Endodermal cell (in vitro differentiated cells): ENCODE data around the gene PLSCR4. TPM values are rescaled to one million over a fixed set of nuclear protein-coding genes. Genes with fewer than 3 reads are reported as not detected.
"Not testable (repeated sequence)": the region's sequence is repeated elsewhere in the genome, so short reads cannot be mapped to it uniquely, and the experiment has no call there.

Experiments
- DNase-seq: peaks from one replicate; pipeline ENCODE4 v3.0.0-alpha.2; 2017
- H3K27ac ChIP-seq: 2 replicates; pipeline ENCODE4 v1.5.1; 2013; ENCODE audit warnings: mild to moderate bottlenecking, low read depth, low read length, moderate library complexity
- H3K27me3 ChIP-seq: 2 replicates; pipeline ENCODE4 v1.6.1; 2013; ENCODE audit warnings: mild to moderate bottlenecking, low read length, moderate library complexity; ENCODE audit not compliant: insufficient read depth, control insufficient read depth, poor library complexity, severe bottlenecking
- H3K36me3 ChIP-seq: 2 replicates; pipeline ENCODE4 v1.7.0; 2013; ENCODE audit warnings: mild to moderate bottlenecking, low read length, moderate library complexity; ENCODE audit not compliant: control insufficient read depth, insufficient read depth
- H3K4me1 ChIP-seq: one replicate; pipeline ENCODE4 v1.7.0; 2013; ENCODE audit warnings: low read length; ENCODE audit not compliant: control insufficient read depth, insufficient read depth
- H3K4me3 ChIP-seq: 2 replicates; pipeline ENCODE4 v1.5.1; 2013; ENCODE audit warnings: mild to moderate bottlenecking, low read length, moderate library complexity
- H3K9ac ChIP-seq: 2 replicates; pipeline ENCODE4 v1.6.1; 2013; ENCODE audit warnings: mild to moderate bottlenecking, low read length, moderate library complexity; ENCODE audit not compliant: poor library complexity, severe bottlenecking; ENCODE audit errors: extremely low read depth
- H3K9me3 ChIP-seq: 2 replicates; pipeline ENCODE4 v1.6.1; 2013; ENCODE audit warnings: mild to moderate bottlenecking, low read length, moderate library complexity; ENCODE audit not compliant: control insufficient read depth
- H3K27ac Mint-ChIP-seq: 2 replicates; pipeline ENCODE4 v1.8.0; 2020; ENCODE audit warnings: mixed read lengths
- H3K27me3 Mint-ChIP-seq: 2 replicates; pipeline ENCODE4 v1.8.0; 2021; ENCODE audit warnings: mild to moderate bottlenecking, mixed read lengths; ENCODE audit not compliant: insufficient read depth
- H3K36me3 Mint-ChIP-seq: 2 replicates; pipeline ENCODE4 v1.8.0; 2020; ENCODE audit warnings: low read depth, mixed read lengths
- H3K4me1 Mint-ChIP-seq: 2 replicates; pipeline ENCODE4 v1.8.0; 2020; ENCODE audit warnings: mixed read lengths
- H3K4me3 Mint-ChIP-seq: 2 replicates; pipeline ENCODE4 v1.8.0; 2020; ENCODE audit warnings: mild to moderate bottlenecking, moderate library complexity, mixed read lengths
- H3K9me3 Mint-ChIP-seq: 2 replicates; pipeline ENCODE4 v1.8.0; 2020; ENCODE audit warnings: mild to moderate bottlenecking, mixed read lengths
- WGBS, 2 experiments: methylation state at CpG; one replicate each; pipeline versions ENCODE4 v1.1.5 to v1.1.7; 2013; ENCODE audit warnings: missing lambda C conversion rate in 2 of 2, mixed read lengths in 1 of 2; ENCODE audit not compliant: insufficient coverage in 1 of 2, insufficient read length in 1 of 2; 5-methylcytosine and 5-hydroxymethylcytosine counted together
- total RNA-seq, 2 donors: library from RNA; stranded (reverse); fragmentation: NEBNext Ultra II Directional in 1 of 2; extraction: Animal tissue kit (Norgen Biotek cat#: 25700) in 1 of 2; gene quantifications; 2 replicates in 1 of 2; 3 replicates in 1 of 2; pipeline ENCODE4 v1.2.1, GENCODE V29; 2021
- TF ChIP-seq, protein P1 (sequence below): fragments of 200-600 bp; sonication (generic); conservative IDR thresholded peaks from 2 replicates; pipeline ENCODE4 v1.5.0; 2021; ENCODE audit warnings: antibody characterized with exemption, mild to moderate bottlenecking

PLSCR4 gene
- total RNA-seq, 2 donors from 2014 or later = 9.3 to 12.3 TPM

DNA sequence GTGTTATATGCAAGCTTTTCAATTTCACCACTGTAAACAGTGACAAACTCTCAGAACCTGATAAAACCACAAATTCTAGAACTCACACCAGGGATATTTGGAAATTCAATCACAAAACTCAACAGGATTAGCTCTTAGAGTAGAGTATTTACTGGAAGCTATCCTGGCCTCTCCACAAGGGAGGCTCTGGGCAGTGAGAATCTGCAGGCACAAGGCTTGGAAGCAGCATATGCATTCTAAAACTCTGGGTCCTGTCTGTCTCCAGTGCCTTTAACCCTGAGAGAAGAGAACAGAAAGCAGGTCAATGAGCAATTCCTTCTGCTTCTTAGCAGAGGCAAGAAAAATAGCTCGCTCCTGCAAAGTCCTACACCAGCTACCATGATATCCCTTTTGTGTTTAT lies 23.4 kb downstream of the PLSCR4 start:
- TF ChIP-seq, protein P1, sequence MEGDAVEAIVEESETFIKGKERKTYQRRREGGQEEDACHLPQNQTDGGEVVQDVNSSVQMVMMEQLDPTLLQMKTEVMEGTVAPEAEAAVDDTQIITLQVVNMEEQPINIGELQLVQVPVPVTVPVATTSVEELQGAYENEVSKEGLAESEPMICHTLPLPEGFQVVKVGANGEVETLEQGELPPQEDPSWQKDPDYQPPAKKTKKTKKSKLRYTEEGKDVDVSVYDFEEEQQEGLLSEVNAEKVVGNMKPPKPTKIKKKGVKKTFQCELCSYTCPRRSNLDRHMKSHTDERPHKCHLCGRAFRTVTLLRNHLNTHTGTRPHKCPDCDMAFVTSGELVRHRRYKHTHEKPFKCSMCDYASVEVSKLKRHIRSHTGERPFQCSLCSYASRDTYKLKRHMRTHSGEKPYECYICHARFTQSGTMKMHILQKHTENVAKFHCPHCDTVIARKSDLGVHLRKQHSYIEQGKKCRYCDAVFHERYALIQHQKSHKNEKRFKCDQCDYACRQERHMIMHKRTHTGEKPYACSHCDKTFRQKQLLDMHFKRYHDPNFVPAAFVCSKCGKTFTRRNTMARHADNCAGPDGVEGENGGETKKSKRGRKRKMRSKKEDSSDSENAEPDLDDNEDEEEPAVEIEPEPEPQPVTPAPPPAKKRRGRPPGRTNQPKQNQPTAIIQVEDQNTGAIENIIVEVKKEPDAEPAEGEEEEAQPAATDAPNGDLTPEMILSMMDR = no peak
- Mint-ChIP-seq H3K27ac (peak overlapping the region; percentile 20), H3K9me3 (peaks cover 38% of the 10 kb centered on the region), H3K36me3 (peaks cover 44% of the 10 kb centered on the region), H3K27me3 (no peaks in the 10 kb centered on the region), H3K4me1 (peaks cover 26% of the 10 kb centered on the region), H3K4me3 (no peak overlapping the region)
- H3K4me3 ChIP-seq = no peak overlapping the region
- no peaks in the 10 kb centered on the region for H3K27me3 ChIP-seq
- H3K9me3 ChIP-seq = peaks cover 13% of the 10 kb centered on the region
- peaks cover 3% of the 10 kb centered on the region for H3K4me1 ChIP-seq
- peak; percentile 48 for DNase-seq
- 91% methylated on average over 1 of the region's 1 CpG; no CpG with 5 or more reads in 1 of the 2 experiments for WGBS, 2 experiments
- H3K36me3 ChIP-seq = no peaks in the 10 kb centered on the region
- H3K9ac ChIP-seq = no peak overlapping the region
- no peak overlapping the region for H3K27ac ChIP-seq

DNA sequence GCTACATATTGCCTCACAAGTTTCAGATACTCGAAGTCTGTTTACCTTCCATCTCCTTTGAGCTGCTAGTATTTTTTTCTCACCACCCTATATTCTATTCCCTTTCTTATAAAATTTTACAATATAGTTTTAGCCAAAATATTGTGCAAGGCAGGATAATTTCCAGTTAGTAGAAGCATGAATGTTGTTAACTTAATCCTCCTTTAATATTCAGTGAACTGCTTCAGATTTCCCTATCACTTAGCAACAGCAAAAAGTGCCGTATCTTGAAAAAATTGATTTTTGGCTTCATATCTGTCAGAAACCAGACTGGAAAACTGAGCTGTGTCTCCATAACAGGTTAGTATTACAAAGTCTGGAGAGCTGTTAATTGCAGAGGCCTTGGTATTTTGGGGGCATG lies 24.0 kb downstream of the PLSCR4 start:
- Histone ChIP-seq H3K4me3 (no peak overlapping the region), H3K36me3 (no peaks in the 10 kb centered on the region), H3K4me1 (peaks cover 3% of the 10 kb centered on the region), H3K27me3 (no peaks in the 10 kb centered on the region), H3K27ac (no peak overlapping the region), H3K9ac (no peak overlapping the region), H3K9me3 (peaks cover 13% of the 10 kb centered on the region)
- 99 to 100% methylated on average over 1 to 2 of the region's 2 CpGs for WGBS, 2 experiments
- no peak overlapping the region for H3K4me3 Mint-ChIP-seq
- H3K9me3 Mint-ChIP-seq = peaks cover 34% of the 10 kb centered on the region
- DNase-seq = no peak
- peak overlapping the region; percentile 20 for H3K27ac Mint-ChIP-seq
- H3K27me3 Mint-ChIP-seq = no peaks in the 10 kb centered on the region
- H3K36me3 Mint-ChIP-seq = peaks cover 38% of the 10 kb centered on the region
- TF ChIP-seq, protein P1 = no peak
- H3K4me1 Mint-ChIP-seq = peaks cover 30% of the 10 kb centered on the region

DNA sequence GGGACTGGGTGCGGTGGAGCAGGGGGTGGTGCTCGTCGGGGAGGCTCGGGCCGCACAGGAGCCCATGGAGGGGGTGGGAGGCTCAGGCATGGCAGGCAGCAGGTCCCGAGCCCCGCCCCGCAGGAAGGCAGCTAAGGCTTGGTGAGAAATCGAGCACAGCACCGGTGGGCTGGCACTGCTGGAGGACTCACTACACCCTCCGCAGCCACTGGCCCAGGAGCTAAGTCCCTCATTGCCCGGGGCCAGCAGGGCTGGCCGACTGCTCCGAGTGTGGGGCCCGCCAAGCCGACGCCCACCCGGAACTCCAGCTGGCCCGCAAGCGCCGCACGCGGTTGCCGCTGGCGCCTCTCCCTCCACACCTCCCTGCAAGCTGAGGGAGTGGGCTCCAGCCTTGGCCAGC lies 25.4 kb downstream of the PLSCR4 start:
- not testable (repeated sequence) for H3K4me3 Mint-ChIP-seq, H3K27me3 ChIP-seq, H3K9me3 ChIP-seq, H3K36me3 ChIP-seq, H3K27me3 Mint-ChIP-seq, H3K27ac ChIP-seq, H3K9ac ChIP-seq, H3K4me1 ChIP-seq, DNase-seq, H3K27ac Mint-ChIP-seq, H3K4me3 ChIP-seq
- Mint-ChIP-seq H3K9me3 (peaks cover 21% of the 10 kb centered on the region), H3K4me1 (peaks cover 30% of the 10 kb centered on the region), H3K36me3 (peaks cover 31% of the 10 kb centered on the region)
- WGBS, 2 experiments = 97 to 100% methylated on average over 2 to 25 of the region's 25 CpGs
